Testis (tissue), 2 donors: ENCODE data around the gene FAM234A.

ENCODE experiments used
- POLR2A ChIP-seq: fragments of 450-650 bp; IDR thresholded peaks from one replicate; pipeline ENCODE4 v1.6.1; 2017; ENCODE audit warnings: antibody characterized with exemption, mild to moderate bottlenecking, moderate library complexity
- TF ChIP-seq, protein P1 (sequence below), 3 experiments: fragments of 450-650 bp in 2 of 3; fragments of 200-600 bp in 1 of 3; sonication (generic) in 1 of 3; IDR thresholded peaks; one replicate each; pipeline ENCODE4 v1.5.1; 2016 to 2019; ENCODE audit warnings: antibody characterized with exemption in 3 of 3, mild to moderate bottlenecking in 2 of 3, moderate library complexity in 1 of 3

GRCh38 chr16:297832-298231 is 63.2 kb downstream of the FAM234A start:
- no peak for TF ChIP-seq POLR2A
- TF ChIP-seq, protein P1, sequence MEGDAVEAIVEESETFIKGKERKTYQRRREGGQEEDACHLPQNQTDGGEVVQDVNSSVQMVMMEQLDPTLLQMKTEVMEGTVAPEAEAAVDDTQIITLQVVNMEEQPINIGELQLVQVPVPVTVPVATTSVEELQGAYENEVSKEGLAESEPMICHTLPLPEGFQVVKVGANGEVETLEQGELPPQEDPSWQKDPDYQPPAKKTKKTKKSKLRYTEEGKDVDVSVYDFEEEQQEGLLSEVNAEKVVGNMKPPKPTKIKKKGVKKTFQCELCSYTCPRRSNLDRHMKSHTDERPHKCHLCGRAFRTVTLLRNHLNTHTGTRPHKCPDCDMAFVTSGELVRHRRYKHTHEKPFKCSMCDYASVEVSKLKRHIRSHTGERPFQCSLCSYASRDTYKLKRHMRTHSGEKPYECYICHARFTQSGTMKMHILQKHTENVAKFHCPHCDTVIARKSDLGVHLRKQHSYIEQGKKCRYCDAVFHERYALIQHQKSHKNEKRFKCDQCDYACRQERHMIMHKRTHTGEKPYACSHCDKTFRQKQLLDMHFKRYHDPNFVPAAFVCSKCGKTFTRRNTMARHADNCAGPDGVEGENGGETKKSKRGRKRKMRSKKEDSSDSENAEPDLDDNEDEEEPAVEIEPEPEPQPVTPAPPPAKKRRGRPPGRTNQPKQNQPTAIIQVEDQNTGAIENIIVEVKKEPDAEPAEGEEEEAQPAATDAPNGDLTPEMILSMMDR (IDR thresholded peaks at IDR 0.05) = no peak
